Fibroblast of skin of scalp (primary cell): Measurements from ENCODE around the gene F8.
A peak's percentile ranks its signal among the peaks of the same experiment; 100 is the strongest.
"Not testable (repeated sequence)": the region's sequence is repeated elsewhere in the genome, so short reads cannot be mapped to it uniquely, and the experiment has no call there.

Experiments
- DNase-seq: peaks from one replicate; pipeline ENCODE4 v3.0.0-alpha.2; 2013

Gene F8

GRCh38 chrX:154868522-154868921, 154.0 kb downstream of the F8 start:
- not testable (repeated sequence) for DNase-seq

GRCh38 chrX:154855256-154855655, 167.3 kb downstream of the F8 start:
- DNase-seq = no peak

- DNase-seq = no peak
These were observed 171.4 kb downstream of the F8 start for GRCh38 chrX:154850957-154851611.

GRCh38 chrX:154840856-154841255, 181.7 kb downstream of the F8 start:
- peak; percentile 61 for DNase-seq

- no peak for DNase-seq
These were observed 186.4 kb downstream of the F8 start for GRCh38 chrX:154836163-154836562.

- DNase-seq = no peak
These were observed 188.0 kb downstream of the F8 start, which contains the start of gene SMIM9 for GRCh38 chrX:154834562-154834961. Gene SMIM9, minus strand, starts transcription at chrX:154834662. Its CDS starts 3,806 bp downstream, at chrX:154830856.

GRCh38 chrX:154833746-154834274, 188.7 kb downstream of the F8 start:
- no peak for DNase-seq

- no peak for DNase-seq
These were observed 192.5 kb downstream of the F8 start for GRCh38 chrX:154829926-154830442.

- no peak for DNase-seq
These were observed 193.4 kb downstream of the F8 start for GRCh38 chrX:154829134-154829533.

- DNase-seq = no peak
These were observed 194.5 kb downstream of the F8 start for GRCh38 chrX:154828016-154828408.

GRCh38 chrX:154827194-154828015, 195.1 kb downstream of the F8 start:
- DNase-seq = no peak

- DNase-seq = not testable (repeated sequence)
These were observed 196.9 kb downstream of the F8 start for GRCh38 chrX:154825586-154825985.

- no peak for DNase-seq
These were observed 197.9 kb downstream of the F8 start for GRCh38 chrX:154824638-154825037.

GRCh38 chrX:154822029-154822428, 200.5 kb downstream of the F8 start:
- DNase-seq = no peak

GRCh38 chrX:154821523-154821922, 201.0 kb downstream of the F8 start:
- DNase-seq = no peak

GRCh38 chrX:154819771-154820341, 202.7 kb downstream of the F8 start:
- no peak for DNase-seq

- no peak for DNase-seq
These were observed 203.4 kb downstream of the F8 start for GRCh38 chrX:154818916-154819770.

- DNase-seq = not testable (repeated sequence)
These were observed 205.4 kb downstream of the F8 start for GRCh38 chrX:154817048-154817618.

GRCh38 chrX:154816326-154816898, 206.1 kb downstream of the F8 start:
- not testable (repeated sequence) for DNase-seq

- DNase-seq = no peak
These were observed 207.2 kb downstream of the F8 start for GRCh38 chrX:154815274-154815818.

- DNase-seq = no peak
These were observed 208.7 kb downstream of the F8 start for GRCh38 chrX:154813801-154814200.
